WTC11 (cell line): Measurements from ENCODE around the gene CAB39. TPM values are rescaled to one million over a fixed set of nuclear protein-coding genes. Genes with fewer than 3 reads are reported as not detected.

Experiments used
- ATAC-seq: fragments of 200-7000 bp; cut with Tn5 transposase; 2 replicates; pipeline ENCODE4 v1.10.0; 2021; ENCODE audit warnings: mild to moderate bottlenecking, moderate library complexity
- CTCF ChIA-PET: fragments of 300-600 bp; sonication (Branson Sonifier 250); formaldehyde crosslinking; loops from one replicate; lab custom pipeline; 2021; ENCODE audit warnings: antibody characterized with exemption; lab: Charles Lee
- POLR2A ChIA-PET: fragments of 350-600 bp; sonication (Branson Sonifier 250); formaldehyde crosslinking; loops from one replicate; lab custom pipeline; 2021; ENCODE audit warnings: antibody characterized with exemption; lab: Charles Lee
- DNase-seq: peaks from one replicate; pipeline ENCODE4 v3.0.0; 2021; ENCODE audit warnings: low spot score
- H3K27ac Mint-ChIP-seq: 2 replicates; pipeline ENCODE4 v1.8.0; 2021; ENCODE audit warnings: mixed read lengths
- H3K27me3 Mint-ChIP-seq: 2 replicates; pipeline ENCODE4 v1.8.0; 2021; ENCODE audit warnings: low read depth, mild to moderate bottlenecking, moderate library complexity, mixed read lengths
- H3K36me3 Mint-ChIP-seq: 2 replicates; pipeline ENCODE4 v1.8.0; 2021; ENCODE audit warnings: mixed read lengths
- H3K4me1 Mint-ChIP-seq: 2 replicates; pipeline ENCODE4 v1.8.0; 2022; ENCODE audit warnings: mixed read lengths
- H3K4me3 Mint-ChIP-seq: 2 replicates; pipeline ENCODE4 v1.8.0; 2021; ENCODE audit warnings: mild to moderate bottlenecking, moderate library complexity, mixed read lengths
- H3K9me3 Mint-ChIP-seq: 2 replicates; pipeline ENCODE4 v1.8.0; 2021; ENCODE audit warnings: mixed read lengths
- CDX4 ChIP-seq: fragments of 250-450 bp; sonication (Bioruptor Pico); IDR thresholded peaks from 2 replicates; pipeline ENCODE4 v1.9.0; 2021; ENCODE audit warnings: moderate library complexity, mild to moderate bottlenecking, inconsistent platforms, borderline replicate concordance
- JAZF1 ChIP-seq: fragments of 250-450 bp; sonication (Bioruptor Pico); IDR thresholded peaks from 2 replicates; pipeline ENCODE4 v1.9.0; 2021; ENCODE audit warnings: moderate library complexity, mild to moderate bottlenecking, inconsistent platforms
- NFYB ChIP-seq: sonication (generic); formaldehyde crosslinking; conservative IDR thresholded peaks from 2 replicates; pipeline ENCODE4 v1.8.0; 2022; ENCODE audit warnings: low read depth, missing genetic modification reagents
- PRRX2 ChIP-seq: fragments of 250-450 bp; sonication (Bioruptor Pico); IDR thresholded peaks from 2 replicates; pipeline ENCODE4 v1.8.0; 2021; ENCODE audit warnings: mild to moderate bottlenecking
- RORB ChIP-seq: fragments of 250-450 bp; sonication (Bioruptor Pico); IDR thresholded peaks from 2 replicates; pipeline ENCODE4 v1.9.0; 2021; ENCODE audit warnings: mild to moderate bottlenecking
- ZBTB43 ChIP-seq: sonication (generic); formaldehyde crosslinking; IDR thresholded peaks from 2 replicates; pipeline ENCODE4 v1.8.1; 2023; ENCODE audit warnings: mild to moderate bottlenecking, missing genetic modification reagents
- ZNF317 ChIP-seq: sonication (generic); formaldehyde crosslinking; IDR thresholded peaks from 2 replicates; pipeline ENCODE4 v1.8.1; 2023; ENCODE audit warnings: low read depth, mild to moderate bottlenecking, moderate library complexity, missing genetic modification reagents, borderline replicate concordance
- ZNF425 ChIP-seq: fragments of 250-450 bp; sonication (Bioruptor Pico); conservative IDR thresholded peaks from 2 replicates; pipeline ENCODE4 v1.9.0; 2021; ENCODE audit warnings: mild to moderate bottlenecking
- total RNA-seq: library from RNA; stranded (reverse); gene quantifications from 3 replicates; pipeline ENCODE4 v1.2.3, GENCODE V29; 2021
- TF ChIP-seq, protein P1 (sequence below): sonication (generic); formaldehyde crosslinking; IDR thresholded peaks from 2 replicates; pipeline ENCODE4 v1.8.1; 2022; ENCODE audit warnings: low read depth, missing genetic modification reagents, borderline replicate concordance
- TF ChIP-seq, protein P2 (sequence below): sonication (generic); formaldehyde crosslinking; IDR thresholded peaks from 2 replicates; pipeline ENCODE4 v1.8.1; 2023; ENCODE audit warnings: mild to moderate bottlenecking, missing genetic modification reagents, moderate library complexity
- TF ChIP-seq, protein P3 (sequence below): sonication (generic); formaldehyde crosslinking; IDR thresholded peaks from 2 replicates; pipeline ENCODE4 v1.8.0; 2022; ENCODE audit warnings: mild to moderate bottlenecking, missing genetic modification reagents
- TF ChIP-seq, protein P4 (sequence below): sonication (generic); formaldehyde crosslinking; conservative IDR thresholded peaks from 2 replicates; pipeline ENCODE4 v1.8.1; 2023; ENCODE audit warnings: mild to moderate bottlenecking, low read depth, missing genetic modification reagents, moderate library complexity

CAB39 gene
- total RNA-seq, 1 experiment from 2014 or later, result 36.9 TPM

DNA sequence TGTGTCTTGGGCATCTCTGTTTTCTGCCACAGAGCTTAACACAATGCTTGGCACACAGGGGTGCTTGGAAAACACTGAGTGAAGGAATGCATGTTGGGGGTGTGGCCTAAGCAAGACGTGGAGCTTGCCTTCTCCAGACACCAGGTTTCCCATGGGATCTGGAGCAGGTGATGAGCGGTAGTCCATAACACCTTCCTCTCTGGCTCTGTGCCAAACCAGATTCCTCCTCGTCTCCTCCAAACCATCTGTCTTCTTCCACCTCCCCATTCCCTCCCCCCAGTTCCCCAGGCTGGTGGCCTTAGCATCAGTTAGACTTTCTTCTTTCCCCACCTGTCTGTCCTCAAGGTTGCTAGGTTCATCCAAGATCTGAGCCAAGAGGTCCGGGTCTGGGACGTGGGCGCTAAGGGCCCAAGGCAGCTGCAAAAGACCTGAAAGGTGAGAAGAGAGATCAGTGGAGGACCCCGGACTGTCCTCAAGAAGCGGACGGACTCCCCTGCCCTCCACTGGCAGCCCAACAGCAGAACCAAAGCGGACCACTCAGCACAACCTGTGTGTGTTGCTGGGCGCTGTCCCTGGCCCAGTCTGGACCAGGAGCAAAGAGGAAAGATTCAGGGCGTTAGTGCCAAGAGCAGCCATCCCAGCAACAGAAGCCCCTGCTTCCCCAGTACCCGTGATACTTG is 150.9 kb downstream of the CAB39 start:
- peak overlapping the region; percentile 70 for H3K27ac Mint-ChIP-seq
- H3K4me1 Mint-ChIP-seq, result peaks cover 57% of the 10 kb centered on the region
- CTCF ChIA-PET, result interaction anchor here (0.7 to 1.8 kb wide), 5 partner anchors 13 to 153 kb away, joined by 3 to 5 read pairs (median 4); no protein-coding TSS in a partner anchor

More for the DNA sequence above, 150.9 kb downstream of the CAB39 start:
- DNase-seq (no peak), ATAC-seq (no peak)
- Mint-ChIP-seq H3K4me3 (peak overlapping the region; percentile 94), H3K9me3 (peaks cover 7% of the 10 kb centered on the region; the same call in 1 of the 2 replicates), H3K27me3 (no peaks in the 10 kb centered on the region; the same call in 1 of the 2 replicates), H3K36me3 (no peaks in the 10 kb centered on the region)
- TF ChIP-seq ZBTB43 (no peak), ZNF317 (CRISPR knock-in tag) (no peak), NFYB (no peak), CDX4 (CRISPR knock-in tag) (no peak), RORB (CRISPR knock-in tag) (no peak), PRRX2 (no peak), JAZF1 (CRISPR knock-in tag) (no peak), ZNF425 (CRISPR knock-in tag) (no peak)
- TF ChIP-seq, protein P1, sequence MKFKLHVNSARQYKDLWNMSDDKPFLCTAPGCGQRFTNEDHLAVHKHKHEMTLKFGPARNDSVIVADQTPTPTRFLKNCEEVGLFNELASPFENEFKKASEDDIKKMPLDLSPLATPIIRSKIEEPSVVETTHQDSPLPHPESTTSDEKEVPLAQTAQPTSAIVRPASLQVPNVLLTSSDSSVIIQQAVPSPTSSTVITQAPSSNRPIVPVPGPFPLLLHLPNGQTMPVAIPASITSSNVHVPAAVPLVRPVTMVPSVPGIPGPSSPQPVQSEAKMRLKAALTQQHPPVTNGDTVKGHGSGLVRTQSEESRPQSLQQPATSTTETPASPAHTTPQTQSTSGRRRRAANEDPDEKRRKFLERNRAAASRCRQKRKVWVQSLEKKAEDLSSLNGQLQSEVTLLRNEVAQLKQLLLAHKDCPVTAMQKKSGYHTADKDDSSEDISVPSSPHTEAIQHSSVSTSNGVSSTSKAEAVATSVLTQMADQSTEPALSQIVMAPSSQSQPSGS, result no peak
- TF ChIP-seq, protein P2, sequence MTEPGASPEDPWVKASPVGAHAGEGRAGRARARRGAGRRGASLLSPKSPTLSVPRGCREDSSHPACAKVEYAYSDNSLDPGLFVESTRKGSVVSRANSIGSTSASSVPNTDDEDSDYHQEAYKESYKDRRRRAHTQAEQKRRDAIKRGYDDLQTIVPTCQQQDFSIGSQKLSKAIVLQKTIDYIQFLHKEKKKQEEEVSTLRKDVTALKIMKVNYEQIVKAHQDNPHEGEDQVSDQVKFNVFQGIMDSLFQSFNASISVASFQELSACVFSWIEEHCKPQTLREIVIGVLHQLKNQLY, result no peak
- TF ChIP-seq, protein P3, sequence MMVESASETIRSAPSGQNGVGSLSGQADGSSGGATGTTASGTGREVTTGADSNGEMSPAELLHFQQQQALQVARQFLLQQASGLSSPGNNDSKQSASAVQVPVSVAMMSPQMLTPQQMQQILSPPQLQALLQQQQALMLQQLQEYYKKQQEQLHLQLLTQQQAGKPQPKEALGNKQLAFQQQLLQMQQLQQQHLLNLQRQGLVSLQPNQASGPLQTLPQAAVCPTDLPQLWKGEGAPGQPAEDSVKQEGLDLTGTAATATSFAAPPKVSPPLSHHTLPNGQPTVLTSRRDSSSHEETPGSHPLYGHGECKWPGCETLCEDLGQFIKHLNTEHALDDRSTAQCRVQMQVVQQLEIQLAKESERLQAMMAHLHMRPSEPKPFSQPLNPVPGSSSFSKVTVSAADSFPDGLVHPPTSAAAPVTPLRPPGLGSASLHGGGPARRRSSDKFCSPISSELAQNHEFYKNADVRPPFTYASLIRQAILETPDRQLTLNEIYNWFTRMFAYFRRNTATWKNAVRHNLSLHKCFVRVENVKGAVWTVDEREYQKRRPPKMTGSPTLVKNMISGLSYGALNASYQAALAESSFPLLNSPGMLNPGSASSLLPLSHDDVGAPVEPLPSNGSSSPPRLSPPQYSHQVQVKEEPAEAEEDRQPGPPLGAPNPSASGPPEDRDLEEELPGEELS, result no peak
- TF ChIP-seq, protein P4, sequence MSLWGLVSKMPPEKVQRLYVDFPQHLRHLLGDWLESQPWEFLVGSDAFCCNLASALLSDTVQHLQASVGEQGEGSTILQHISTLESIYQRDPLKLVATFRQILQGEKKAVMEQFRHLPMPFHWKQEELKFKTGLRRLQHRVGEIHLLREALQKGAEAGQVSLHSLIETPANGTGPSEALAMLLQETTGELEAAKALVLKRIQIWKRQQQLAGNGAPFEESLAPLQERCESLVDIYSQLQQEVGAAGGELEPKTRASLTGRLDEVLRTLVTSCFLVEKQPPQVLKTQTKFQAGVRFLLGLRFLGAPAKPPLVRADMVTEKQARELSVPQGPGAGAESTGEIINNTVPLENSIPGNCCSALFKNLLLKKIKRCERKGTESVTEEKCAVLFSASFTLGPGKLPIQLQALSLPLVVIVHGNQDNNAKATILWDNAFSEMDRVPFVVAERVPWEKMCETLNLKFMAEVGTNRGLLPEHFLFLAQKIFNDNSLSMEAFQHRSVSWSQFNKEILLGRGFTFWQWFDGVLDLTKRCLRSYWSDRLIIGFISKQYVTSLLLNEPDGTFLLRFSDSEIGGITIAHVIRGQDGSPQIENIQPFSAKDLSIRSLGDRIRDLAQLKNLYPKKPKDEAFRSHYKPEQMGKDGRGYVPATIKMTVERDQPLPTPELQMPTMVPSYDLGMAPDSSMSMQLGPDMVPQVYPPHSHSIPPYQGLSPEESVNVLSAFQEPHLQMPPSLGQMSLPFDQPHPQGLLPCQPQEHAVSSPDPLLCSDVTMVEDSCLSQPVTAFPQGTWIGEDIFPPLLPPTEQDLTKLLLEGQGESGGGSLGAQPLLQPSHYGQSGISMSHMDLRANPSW (CRISPR knock-in tag), result no peak
- POLR2A ChIA-PET, result interaction anchor here (0.9 kb wide), 1 partner anchor 128 kb away, joined by 3 read pairs; no protein-coding TSS in a partner anchor
